ENCODE data around the gene TERT. TPM values are rescaled to one million over a fixed set of nuclear protein-coding genes. Genes with fewer than 3 reads are reported as not detected.

The TERT gene
- total and polyA plus RNA-seq, 7 donors, result 2.9 TPM; not detected in 6

- no peak for TF ChIP-seq POLR2AphosphoS5 (IDR thresholded peaks at IDR 0.05)
- TF ChIP-seq EP300 (IDR thresholded peaks at IDR 0.05), result no peak
- TF ChIP-seq POLR2A (IDR thresholded peaks at IDR 0.05), result no peak
- TF ChIP-seq CTCF (IDR thresholded peaks at IDR 0.05), result no peak
- Histone ChIP-seq H3K4me3 (no peak overlapping the region), H3K4me1 (peaks cover 0 to 9% (median 0%) of the 10 kb centered on the region in 4 donors), H3K27me3 (peaks cover 14 to 33% (median 19%) of the 10 kb centered on the region in 3 donors), H3K27ac (no peak overlapping the region), H3K36me3 (no peaks in the 10 kb centered on the region), H3K9me3 (peaks cover 0 to 4% (median 1%) of the 10 kb centered on the region in 4 donors)
- intact Hi-C loops (cut with DNase I), result no loop called here
- WGBS, 2 donors, result 85 to 91% methylated on average over 33 of the region's 33 CpGs
- peak; percentile 54 for DNase-seq
These were observed 4.0 kb upstream of the TERT start for GRCh38 chr5:1298723-1299510.

- peaks cover 0 to 9% (median 0%) of the 10 kb centered on the region in 4 donors for H3K4me1 ChIP-seq
- peaks cover 14 to 41% (median 27%) of the 10 kb centered on the region in 3 donors for H3K27me3 ChIP-seq
- WGBS, 2 donors, result 92% methylated on average over 19 of the region's 19 CpGs
- H3K9me3 ChIP-seq, result peaks cover 0 to 4% (median 0%) of the 10 kb centered on the region in 4 donors
- intact Hi-C loops (cut with DNase I), result no loop called here
- no peak overlapping the region for H3K27ac ChIP-seq
- TF ChIP-seq POLR2A (IDR thresholded peaks at IDR 0.05) (no peak), CTCF (IDR thresholded peaks at IDR 0.05) (no peak), EP300 (IDR thresholded peaks at IDR 0.05) (no peak), POLR2AphosphoS5 (IDR thresholded peaks at IDR 0.05) (no peak)
- no peaks in the 10 kb centered on the region for H3K36me3 ChIP-seq
- DNase-seq, result peak; percentile 36
- H3K4me3 ChIP-seq, result no peak overlapping the region
These were observed 3.2 kb upstream of the TERT start for GRCh38 chr5:1298067-1298551.

- peaks cover 0 to 9% (median 0%) of the 10 kb centered on the region in 4 donors for H3K4me1 ChIP-seq
- intact Hi-C loops (cut with DNase I), result no loop called here
- TF ChIP-seq CTCF (IDR thresholded peaks at IDR 0.05) (no peak), POLR2AphosphoS5 (IDR thresholded peaks at IDR 0.05) (no peak), EP300 (IDR thresholded peaks at IDR 0.05) (no peak), POLR2A (IDR thresholded peaks at IDR 0.05) (no peak)
- peaks cover 0 to under 1% (median 0%) of the 10 kb centered on the region in 4 donors for H3K9me3 ChIP-seq
- no peak overlapping the region for H3K4me3 ChIP-seq
- H3K27me3 ChIP-seq, result peaks cover 14 to 50% (median 30%) of the 10 kb centered on the region in 3 donors
- no peak overlapping the region for H3K27ac ChIP-seq
- no peaks in the 10 kb centered on the region for H3K36me3 ChIP-seq
- 75 to 95% methylated on average over 4 of the region's 4 CpGs for WGBS, 2 donors
- peak; percentile 11 for DNase-seq
These were observed 2.4 kb upstream of the TERT start for GRCh38 chr5:1297243-1297642.

- peaks cover 14 to 59% (median 30%) of the 10 kb centered on the region in 3 donors for H3K27me3 ChIP-seq
- H3K4me1 ChIP-seq, result peaks cover 0 to 9% (median 0%) of the 10 kb centered on the region in 4 donors
- WGBS, 2 donors, result 60 to 81% methylated on average over 22 of the region's 22 CpGs
- peak; percentile 60 for DNase-seq
- H3K4me3 ChIP-seq, result no peak overlapping the region
- intact Hi-C loops (cut with DNase I), result no loop called here
- H3K27ac ChIP-seq, result no peak overlapping the region
- no peaks in the 10 kb centered on the region for H3K9me3 ChIP-seq
- TF ChIP-seq POLR2A (IDR thresholded peaks at IDR 0.05), result no peak
- no peak for TF ChIP-seq POLR2AphosphoS5 (IDR thresholded peaks at IDR 0.05)
- no peak for TF ChIP-seq CTCF (IDR thresholded peaks at IDR 0.05)
- no peak for TF ChIP-seq EP300 (IDR thresholded peaks at IDR 0.05)
- H3K36me3 ChIP-seq, result no peaks in the 10 kb centered on the region
These were observed 776 bp upstream of the TERT start for GRCh38 chr5:1295650-1296037.

Measured in sigmoid colon (tissue), 7 donors.